ENCODE results near the gene GJA4.
"Not testable (repeated sequence)": the region's sequence is repeated elsewhere in the genome, so short reads cannot be mapped to it uniquely, and the experiment has no call there.

Gene GJA4

DNA sequence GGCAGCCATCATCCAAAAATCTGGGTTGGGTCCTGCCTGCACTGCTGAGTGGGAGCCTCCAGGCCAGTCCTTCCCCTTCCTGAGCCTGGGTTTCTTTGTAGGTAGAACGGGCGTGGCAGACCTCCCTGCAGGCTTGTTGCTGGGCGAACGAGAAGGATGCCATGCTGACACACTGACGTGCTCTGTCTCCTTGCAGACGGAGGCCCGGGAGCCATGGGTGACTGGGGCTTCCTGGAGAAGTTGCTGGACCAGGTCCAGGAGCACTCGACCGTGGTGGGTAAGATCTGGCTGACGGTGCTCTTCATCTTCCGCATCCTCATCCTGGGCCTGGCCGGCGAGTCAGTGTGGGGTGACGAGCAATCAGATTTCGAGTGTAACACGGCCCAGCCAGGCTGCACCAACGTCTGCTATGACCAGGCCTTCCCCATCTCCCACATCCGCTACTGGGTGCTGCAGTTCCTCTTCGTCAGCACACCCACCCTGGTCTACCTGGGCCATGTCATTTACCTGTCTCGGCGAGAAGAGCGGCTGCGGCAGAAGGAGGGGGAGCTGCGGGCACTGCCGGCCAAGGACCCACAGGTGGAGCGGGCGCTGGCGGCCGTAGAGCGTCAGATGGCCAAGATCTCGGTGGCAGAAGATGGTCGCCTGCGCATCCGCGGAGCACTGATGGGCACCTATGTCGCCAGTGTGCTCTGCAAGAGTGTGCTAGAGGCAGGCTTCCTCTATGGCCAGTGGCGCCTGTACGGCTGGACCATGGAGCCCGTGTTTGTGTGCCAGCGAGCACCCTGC is 1.4 kb downstream of the GJA4 start:
- no peak for DNase-seq

- no peak for DNase-seq
Observed at GRCh38 chr1:34794790-34795180, 2.0 kb downstream of the GJA4 start.

GRCh38 chr1:34795916-34796315 is 3.1 kb downstream of the GJA4 start:
- DNase-seq, result no peak

GRCh38 chr1:34796990-34797389 is 4.2 kb downstream of the GJA4 start:
- DNase-seq, result no peak

GRCh38 chr1:34800214-34800613 is 7.4 kb downstream of the GJA4 start:
- DNase-seq, result no peak

DNA sequence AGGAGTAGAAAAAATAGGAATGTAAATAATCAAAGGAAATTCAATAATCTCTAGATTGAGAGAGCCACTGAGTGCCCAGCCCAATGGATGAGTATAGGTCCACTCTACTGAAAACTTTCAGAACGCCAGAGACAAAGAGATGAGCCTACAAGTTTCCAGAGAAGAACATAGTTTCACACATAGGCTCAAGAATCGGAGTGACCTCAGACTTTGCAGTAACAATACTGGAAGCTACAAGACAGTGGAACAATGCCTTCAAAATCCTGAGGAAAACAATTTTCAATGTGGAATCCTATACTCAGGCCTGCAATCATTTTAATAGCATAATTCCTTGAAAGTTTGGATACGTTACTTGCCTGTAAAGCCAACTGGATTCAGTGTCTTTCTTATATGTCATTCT is 11.0 kb downstream of the GJA4 start:
- DNase-seq, result no peak

DNA sequence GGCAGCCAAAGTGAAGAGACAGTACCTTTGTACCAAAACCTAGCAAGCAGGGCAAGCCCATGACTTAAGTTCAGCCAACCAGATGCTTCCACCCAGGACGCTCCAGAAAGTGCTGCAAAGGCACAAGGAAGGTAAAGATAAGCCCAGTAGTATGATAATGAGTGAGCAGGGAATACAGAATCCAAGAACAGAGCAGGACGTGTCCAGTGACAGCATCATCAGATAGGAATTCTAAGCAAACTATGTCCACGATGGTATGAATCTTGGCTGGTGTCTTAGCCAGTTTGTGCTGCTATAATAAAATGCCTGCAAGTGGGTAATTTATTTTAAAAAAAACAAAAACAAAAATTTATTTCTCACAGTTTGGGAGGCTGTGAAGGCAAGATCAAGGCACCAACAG is 13.6 kb downstream of the GJA4 start:
- DNase-seq, result no peak

DNA sequence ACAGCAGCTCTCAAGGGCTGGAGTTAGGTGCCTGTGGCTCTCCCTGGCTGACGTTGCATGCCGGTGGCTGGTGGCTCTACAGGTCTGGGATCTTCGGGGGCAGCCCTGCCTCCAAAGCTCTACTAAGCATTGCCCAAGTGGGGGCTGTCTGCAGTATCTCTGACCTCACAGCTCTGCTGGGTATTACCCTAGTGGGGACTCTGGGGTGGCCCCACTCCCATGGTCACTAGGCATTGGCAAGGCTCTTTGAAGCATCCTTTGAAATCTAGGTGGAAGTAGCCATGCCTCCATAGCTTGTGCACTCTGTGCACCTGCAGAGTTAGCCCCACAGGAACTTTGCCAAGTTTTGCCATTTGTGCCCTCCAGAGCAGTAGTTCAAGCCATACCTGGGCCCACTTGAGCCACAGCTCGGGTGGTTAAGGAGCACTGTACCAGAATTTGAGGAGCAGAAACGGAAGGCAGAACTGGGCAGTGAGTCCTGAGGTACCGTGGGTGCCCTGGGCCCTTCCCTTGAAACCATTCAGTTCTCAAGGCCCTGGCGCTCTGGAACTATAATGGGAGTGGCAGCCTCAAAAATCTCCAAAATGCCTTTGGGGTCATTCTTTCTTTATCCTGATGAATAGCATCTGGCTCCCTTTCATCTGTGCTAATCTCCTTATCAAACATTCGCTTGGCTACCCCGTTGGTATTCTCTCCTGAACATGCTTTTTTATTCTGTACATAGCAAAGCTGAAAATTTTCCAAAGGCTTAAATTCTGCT is 15.4 kb downstream of the GJA4 start:
- DNase-seq, result peak; percentile 10

DNA sequence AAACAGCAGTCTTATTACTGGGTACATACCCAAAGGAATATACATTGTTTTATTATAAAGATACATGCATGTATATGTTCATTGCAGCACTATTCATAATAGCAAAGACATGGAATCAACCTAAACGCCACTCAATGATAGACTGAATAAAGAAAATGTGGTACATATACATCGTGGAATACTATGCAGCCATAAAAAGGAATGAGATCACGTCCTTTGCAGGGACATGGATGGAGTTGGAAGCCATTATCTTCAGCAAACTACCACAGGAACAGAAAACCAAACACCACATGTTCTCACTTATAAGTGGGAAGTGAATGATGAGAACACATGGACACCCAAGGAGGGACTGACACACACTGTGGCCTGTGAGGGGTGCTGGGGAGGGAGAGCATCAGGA is 18.0 kb downstream of the GJA4 start:
- DNase-seq, result not testable (repeated sequence)

GRCh38 chr1:34816332-34816731 is 23.5 kb downstream of the GJA4 start:
- no peak for DNase-seq

DNA sequence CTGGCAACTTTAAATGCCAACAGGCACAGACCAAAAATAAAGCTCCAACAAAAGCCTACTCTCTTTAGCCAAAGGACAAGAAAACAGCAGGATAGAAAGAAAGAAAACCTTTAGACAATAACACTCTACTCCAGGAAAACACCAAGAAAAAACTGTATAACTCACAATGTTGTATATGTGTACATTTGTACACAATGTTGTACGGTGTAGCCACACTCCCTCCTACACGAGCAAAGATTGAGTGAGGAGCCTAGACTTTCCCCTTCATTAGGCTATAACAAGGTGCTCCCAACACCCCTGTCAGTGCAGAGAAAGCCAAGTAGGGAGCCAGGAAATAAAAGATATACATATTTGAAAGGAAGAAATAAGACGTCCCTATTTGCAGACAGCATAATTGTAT is 24.0 kb downstream of the GJA4 start:
- no peak for DNase-seq

DNA sequence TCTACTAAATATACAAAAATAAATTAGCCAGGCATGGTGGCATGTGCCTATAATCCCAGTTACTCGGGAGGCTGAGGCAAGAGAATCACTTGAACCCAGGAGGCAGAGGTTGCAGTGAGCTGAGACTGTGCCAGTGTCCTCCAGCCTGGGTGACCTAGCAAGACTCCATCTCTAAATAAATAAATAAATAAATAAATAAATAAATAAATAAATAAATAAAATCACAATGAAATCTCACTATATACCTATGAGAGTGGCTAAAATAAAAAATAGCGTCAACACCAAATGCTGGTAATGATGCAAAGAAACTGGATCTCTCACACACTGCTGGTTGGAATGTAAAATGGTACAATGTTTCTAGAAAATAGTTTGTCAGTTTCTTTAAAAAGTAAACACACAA is 26.1 kb downstream of the GJA4 start:
- not testable (repeated sequence) for DNase-seq

- no peak for DNase-seq
Observed at GRCh38 chr1:34822202-34822601, 29.4 kb downstream of the GJA4 start.

GRCh38 chr1:34824817-34825454 is 32.1 kb downstream of the GJA4 start:
- no peak for DNase-seq

GRCh38 chr1:34825455-34826091 is 32.8 kb downstream of the GJA4 start:
- no peak for DNase-seq

- DNase-seq, result no peak
Observed at GRCh38 chr1:34827341-34827941, 34.6 kb downstream of the GJA4 start.

- no peak for DNase-seq
Observed at GRCh38 chr1:34828611-34829010, 35.8 kb downstream of the GJA4 start.

DNA sequence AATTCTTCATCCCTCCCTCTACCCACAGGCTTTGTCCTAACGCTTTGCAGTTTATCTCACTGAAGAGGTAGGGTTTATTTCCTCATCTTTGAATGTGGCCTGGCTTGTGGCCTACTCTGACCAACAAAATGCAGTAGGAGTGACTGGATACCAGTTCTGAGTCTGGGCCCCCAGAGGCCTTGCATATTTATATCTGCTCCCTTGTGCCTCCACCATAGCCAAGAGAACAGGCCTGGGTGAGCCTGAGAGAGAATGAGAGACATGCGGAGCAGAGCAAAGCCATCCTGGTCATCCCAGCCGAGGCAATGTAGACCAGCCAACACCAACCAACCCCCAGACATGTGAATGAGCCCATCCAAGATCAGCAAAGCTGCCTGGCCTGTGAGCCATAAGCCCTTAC is 36.5 kb downstream of the GJA4 start:
- no peak for DNase-seq

GRCh38 chr1:34831721-34832246 is 39.0 kb downstream of the GJA4 start:
- no peak for DNase-seq

DNA sequence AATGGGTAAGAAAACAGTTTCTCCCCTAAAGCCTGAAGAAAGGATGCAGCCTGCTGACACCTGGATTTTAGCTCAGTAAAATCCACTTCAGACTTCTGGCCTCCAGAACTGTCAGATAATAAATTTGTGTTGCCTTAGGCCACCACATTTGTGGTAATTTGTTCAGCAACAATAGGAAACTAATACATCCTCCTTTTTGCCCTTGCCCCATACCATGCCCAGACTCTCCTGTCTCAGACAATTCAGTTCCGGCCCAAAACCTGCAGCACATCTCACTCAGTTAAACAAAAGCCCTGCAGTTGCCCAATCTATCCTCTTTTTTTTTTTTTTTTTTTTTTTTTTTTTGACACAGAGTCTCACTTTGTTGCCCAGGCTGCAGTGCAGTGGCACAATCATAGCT is 40.9 kb downstream of the GJA4 start:
- no peak for DNase-seq

DNA sequence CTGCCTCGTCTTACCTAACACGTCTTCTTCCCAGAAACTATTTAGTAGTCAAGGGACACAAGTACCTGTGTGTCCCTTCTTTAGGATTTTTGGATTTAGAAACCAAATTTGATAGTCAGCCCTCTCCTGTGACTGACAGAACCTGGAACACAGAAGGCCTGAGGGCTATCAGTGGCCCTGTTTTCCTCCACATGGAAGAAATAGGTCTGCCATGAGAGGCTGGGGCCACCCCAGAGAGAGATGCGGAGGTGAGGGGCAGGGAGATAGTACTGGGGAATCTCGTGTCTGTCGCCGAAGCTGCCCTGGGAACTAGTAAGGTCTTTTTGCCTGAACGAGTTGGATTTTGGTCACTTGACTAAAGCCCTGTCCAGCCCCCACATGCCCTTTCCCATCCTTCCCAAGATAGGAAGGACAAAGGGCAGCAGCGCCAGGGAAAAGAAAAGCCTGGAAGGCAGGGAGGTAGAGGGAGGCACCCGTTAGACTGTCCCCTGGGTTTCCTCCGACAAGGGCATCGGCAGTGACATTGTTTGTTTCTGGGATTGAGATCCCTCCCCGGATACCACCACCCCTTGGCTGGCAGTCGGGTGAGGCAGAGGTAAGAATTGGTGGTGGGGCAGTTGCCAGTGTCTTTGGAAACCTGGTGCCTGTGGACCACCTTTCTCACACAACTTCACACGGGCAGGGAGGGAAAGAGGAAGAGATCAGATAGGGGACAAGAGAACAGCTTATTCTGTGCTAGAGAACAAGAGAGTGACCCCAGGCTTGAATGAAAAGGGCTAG is 46.9 kb downstream of the GJA4 start:
- DNase-seq, result no peak

- DNase-seq, result no peak
Observed at GRCh38 chr1:34840426-34840825, 47.6 kb downstream of the GJA4 start.

Data from eye (tissue), 1 donor.